GM10847 (cell line): ENCODE data around the gene MAD1L1.

ENCODE experiments used
- POLR2A ChIP-seq: IDR thresholded peaks from 2 replicates; pipeline ENCODE4 v1.6.1; 2011; ENCODE audit not compliant: insufficient read length; ENCODE audit errors: extremely low read depth

Gene MAD1L1

GRCh38 chr7:2112261-2113198, 120.2 kb downstream of the MAD1L1 start:
- no peak for TF ChIP-seq POLR2A

- no peak for TF ChIP-seq POLR2A
Measured at GRCh38 chr7:2111568-2111967, 121.2 kb downstream of the MAD1L1 start.

DNA sequence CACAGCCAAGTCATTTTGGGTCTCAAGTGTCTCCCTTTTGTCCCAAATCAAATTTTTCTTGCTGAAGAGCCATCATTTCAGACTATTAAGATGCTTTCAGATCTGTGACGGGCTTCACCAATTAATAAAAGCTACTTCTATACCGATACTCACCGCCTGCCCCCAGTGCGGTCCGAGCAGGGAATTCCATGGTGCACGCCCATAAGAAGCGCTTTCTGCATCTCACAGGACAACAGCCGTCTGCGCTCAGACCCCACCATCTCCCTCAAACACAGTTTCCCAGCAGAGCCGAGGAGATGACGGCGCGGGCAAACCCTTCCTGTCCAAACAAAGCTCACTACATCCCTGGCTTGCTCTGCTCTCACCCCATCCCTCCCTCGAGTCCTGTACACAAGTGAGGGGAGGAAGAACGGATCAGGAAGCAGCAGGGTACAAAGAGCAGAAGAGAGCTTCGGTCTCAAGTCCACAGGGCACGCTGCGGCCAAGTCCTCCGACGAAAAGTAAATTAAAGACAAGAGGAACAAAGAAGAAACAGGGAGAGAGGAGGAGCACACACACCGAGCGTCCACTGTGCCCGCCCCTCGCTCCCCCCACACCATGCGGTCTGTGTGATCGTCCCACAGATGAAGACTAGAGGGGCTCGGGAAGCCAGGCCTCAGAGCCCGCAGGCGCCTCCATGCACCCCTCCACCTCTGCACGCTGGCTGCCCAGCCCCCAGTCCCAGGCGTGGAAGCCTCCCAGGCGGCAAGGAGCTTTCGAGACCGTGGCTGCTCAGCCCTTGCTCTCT, 121.9 kb downstream of the MAD1L1 start:
- TF ChIP-seq POLR2A: no peak

DNA sequence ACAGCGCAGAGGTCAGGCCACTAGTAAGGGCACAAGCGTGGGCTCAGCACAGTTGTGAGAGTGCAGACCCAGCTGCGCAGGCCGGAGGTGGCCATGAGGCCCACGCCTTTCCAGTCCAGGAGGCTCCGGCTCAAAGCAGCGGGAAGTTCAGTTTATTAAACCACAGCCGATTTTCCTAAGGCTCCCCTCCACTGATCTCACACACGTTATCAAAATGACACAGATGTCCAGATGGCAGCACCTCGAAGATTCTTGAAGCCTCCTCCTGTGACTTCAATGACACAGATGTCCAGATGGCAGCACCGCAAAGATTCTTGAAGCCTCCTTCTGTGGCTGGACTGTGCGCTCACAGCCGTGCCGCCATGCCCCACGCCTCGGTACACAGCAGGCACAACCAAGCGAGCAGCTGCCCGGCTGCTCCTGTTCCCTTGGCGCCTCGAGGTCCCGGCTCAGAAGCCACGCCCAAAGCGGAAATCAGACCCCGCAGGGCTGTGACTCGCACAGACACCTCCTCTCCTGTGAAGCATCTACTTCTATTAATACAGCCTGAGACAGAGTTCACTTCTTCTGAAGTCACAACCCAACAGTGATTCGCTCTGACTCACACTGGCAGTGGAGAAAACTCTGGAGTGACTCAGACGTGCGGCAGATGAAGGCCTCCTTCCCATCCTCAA, 122.7 kb downstream of the MAD1L1 start:
- no peak for TF ChIP-seq POLR2A

- TF ChIP-seq POLR2A: no peak
Measured at GRCh38 chr7:2109251-2109872, 123.4 kb downstream of the MAD1L1 start.

- no peak for TF ChIP-seq POLR2A
Measured at GRCh38 chr7:2108501-2109250, 124.1 kb downstream of the MAD1L1 start.

DNA sequence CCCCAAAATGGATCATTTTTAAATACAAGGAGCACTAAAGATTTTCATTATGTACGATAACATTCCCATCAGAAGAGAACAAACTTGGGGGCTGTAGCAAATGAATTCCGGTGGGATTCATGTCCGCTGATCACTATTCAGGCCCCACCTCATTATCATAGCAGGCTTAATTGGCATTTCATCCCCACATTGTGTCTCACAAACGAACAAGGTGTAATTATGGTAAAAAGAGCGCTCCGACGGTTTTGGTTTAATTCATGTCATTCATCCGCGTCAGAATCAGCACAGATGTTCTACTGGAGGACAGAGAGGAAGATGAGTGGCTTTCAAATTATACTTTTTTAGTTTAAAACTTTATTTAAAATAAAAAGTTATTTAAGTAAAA, 124.7 kb downstream of the MAD1L1 start:
- TF ChIP-seq POLR2A: no peak

DNA sequence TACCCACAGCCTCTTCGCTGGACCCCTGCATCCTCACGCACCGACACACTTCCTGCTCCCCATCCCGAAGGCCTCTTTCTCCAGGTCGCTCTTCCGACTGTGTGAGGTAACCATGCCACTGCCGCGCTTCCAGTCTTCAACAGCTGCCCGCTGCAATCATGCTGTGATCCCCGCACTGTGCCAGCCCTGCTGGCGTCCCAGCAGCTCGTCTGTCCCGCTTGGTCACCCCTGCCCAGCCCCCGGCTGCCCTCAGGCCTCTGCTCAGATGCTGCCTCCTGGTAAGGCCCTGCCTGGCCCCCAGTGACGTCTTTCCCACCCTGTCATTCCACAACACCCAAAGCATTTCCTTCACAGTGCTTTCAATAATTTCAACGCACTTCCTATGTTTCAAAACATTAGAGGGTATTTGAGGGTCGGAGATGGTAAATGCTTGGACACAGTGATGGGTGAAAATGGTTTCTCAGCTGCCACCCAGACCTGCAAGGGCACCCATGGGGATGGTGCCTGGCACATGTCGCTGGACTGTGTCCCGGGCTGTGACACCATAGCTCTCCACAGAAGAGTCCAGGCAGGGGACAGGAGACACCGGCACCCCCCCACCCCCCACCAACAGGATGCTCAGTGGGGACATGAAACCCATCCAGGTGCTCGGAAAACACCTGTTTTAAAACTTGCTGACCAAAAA, 125.2 kb downstream of the MAD1L1 start:
- TF ChIP-seq POLR2A: no peak

DNA sequence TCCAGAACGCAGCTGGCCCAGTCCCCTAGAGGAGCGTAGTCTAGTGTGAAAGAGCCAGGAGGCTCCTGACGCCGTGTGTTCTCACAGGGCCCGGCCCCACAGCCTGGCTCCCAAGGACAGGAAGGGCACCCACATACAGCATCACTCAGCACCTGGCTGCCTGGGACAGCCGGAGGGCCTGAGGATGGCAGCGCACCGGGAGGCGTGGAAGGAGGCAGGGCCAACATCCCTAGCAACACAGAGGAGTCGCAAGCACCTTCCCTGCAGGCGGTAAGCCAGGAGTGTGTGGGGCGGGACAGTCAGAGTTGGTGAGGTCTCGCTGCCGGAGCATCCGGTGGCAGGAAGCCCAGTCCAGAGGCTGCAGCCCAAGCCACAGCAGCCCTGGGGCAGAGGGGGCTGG, 125.8 kb downstream of the MAD1L1 start:
- no peak for TF ChIP-seq POLR2A

DNA sequence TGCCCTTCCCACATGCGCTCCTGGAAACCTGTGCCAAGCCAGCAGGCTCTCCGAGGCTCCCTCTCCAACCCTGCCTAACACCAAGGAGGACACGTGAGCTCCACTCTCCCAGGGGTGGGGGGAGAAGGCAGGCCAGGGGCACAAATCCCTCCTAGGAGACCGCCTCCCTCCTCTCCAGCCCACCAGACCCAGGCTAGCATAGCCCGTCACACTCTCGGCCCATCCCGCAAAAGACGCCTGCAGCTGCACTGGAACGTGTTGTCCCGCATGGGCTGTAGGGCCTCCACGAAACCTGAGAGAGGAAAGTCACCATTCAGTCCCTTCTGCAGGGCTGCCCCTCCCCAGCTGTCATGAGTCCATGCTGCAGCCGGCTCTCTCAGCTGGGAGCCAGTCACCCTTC, 126.3 kb downstream of the MAD1L1 start:
- TF ChIP-seq POLR2A: no peak

DNA sequence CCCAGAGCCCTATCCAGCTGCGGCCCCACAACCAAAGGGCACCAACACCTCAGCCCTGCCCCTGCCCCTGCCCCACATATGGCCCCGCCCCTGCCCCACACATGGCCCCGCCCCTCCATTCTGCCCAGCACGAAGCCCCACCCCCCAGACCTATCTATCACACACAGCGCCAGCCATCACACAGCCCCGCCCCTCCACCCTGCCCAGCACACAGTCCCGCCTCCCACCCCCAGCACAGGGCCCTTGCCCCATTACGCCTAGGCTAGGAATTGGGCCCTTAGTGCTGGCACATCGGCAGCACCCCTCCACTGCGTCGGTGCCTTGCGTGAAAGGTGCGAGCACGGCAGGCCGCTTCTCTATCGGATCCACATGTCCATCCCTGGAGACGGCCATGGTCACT, 126.8 kb downstream of the MAD1L1 start:
- TF ChIP-seq POLR2A: no peak

DNA sequence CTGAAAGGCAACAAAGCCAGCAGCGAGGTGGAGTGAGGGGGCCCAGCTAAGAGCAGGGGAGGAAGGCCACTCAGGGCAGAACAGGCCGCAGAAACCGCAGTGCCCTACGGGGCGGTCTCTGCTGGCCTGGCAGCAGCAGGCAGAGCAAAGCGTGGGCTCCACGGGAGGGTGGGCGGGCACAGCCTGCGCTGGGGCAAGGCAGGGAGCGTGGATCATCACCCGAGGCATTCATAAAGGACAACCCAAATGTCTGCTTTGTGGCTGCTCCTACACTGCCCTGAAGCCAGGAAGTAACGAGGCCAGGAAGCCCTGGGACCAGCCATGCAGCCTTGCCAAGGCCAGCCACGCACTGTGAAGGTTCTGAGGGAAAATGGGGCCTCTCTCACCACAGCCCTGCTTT, 127.5 kb downstream of the MAD1L1 start:
- no peak for TF ChIP-seq POLR2A

GRCh38 chr7:2104716-2105115, 128.0 kb downstream of the MAD1L1 start:
- TF ChIP-seq POLR2A: no peak
